ENCODE data around the gene PSTPIP1.

DNA sequence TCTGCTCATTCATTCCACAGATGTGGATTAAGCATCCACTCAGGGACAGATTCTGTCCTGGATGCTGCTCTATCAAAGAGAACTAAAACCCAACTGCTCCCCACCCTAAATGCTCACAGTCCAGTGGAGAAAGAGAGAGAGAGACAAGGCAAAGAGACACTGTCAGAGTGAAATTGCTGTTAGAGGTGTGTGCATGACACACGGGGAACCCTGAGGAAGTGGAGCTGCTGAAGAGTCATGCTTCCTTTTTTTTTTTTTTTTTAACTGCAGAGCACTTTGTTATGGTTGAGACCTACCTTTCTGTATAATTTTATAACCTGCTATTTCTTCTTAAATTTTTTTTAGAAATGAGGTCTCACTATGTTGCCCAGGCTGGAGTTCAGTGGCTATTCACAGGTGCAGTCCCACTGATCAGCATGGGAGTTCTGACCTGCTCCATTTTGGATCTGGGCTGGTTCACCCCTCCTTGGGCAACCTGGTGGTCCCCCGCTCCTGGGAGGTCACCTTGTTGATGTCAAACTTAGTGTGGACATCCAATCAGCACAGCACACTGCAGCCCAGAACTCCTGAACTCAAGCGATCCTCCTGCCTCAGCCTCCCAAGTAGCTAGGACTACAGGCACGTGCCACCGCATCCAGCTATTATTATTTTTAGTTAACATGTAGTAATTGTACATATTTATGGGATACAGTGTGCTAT is 18.2 kb upstream of the PSTPIP1 start:
- TF ChIP-seq, protein P1, sequence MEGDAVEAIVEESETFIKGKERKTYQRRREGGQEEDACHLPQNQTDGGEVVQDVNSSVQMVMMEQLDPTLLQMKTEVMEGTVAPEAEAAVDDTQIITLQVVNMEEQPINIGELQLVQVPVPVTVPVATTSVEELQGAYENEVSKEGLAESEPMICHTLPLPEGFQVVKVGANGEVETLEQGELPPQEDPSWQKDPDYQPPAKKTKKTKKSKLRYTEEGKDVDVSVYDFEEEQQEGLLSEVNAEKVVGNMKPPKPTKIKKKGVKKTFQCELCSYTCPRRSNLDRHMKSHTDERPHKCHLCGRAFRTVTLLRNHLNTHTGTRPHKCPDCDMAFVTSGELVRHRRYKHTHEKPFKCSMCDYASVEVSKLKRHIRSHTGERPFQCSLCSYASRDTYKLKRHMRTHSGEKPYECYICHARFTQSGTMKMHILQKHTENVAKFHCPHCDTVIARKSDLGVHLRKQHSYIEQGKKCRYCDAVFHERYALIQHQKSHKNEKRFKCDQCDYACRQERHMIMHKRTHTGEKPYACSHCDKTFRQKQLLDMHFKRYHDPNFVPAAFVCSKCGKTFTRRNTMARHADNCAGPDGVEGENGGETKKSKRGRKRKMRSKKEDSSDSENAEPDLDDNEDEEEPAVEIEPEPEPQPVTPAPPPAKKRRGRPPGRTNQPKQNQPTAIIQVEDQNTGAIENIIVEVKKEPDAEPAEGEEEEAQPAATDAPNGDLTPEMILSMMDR (conservative IDR thresholded peaks at IDR 0.05; ENCODE audit: low read depth, low read length) = no peak
- TF ChIP-seq EZH2 (IDR thresholded peaks at IDR 0.05; ENCODE audit: low read length, unreplicated experiment) (no peak), EZH2phosphoT487 (IDR thresholded peaks at IDR 0.05; ENCODE audit: borderline replicate concordance, low read length) (no peak)
